PC-9 (cell line): ENCODE data around the gene TSPAN17. TPM values are rescaled to one million over a fixed set of nuclear protein-coding genes. Genes with fewer than 3 reads are reported as not detected.

ENCODE experiments used
- BruUV-seq: library from RNA; stranded (reverse); fragments of 400-500 nt; replicated peaks from 2 replicates; lab custom pipeline; 2021; lab: Mats Ljungman, UMichigan
- CTCF ChIA-PET: fragments of 300-600 bp; sonication (Branson Sonifier 250); formaldehyde crosslinking; loops from one replicate; lab custom pipeline; 2022; ENCODE audit warnings: antibody characterized with exemption; lab: Charles Lee
- POLR2A ChIA-PET: fragments of 300-600 bp; sonication (Branson Sonifier 250); formaldehyde crosslinking; loops from one replicate; lab custom pipeline; 2022; ENCODE audit warnings: antibody characterized with exemption; ENCODE audit not compliant: unreplicated experiment; lab: Charles Lee
- DNase-seq, 2 experiments: peaks; one replicate each; pipeline versions ENCODE4 v3.0.0 to v3.0.0-alpha.2; 2015 to 2022; ENCODE audit warnings: mixed read lengths in 1 of 2
- H2AFZ ChIP-seq: fragments of 200-600 bp; sonication (generic); 2 replicates; pipeline ENCODE4 v1.8.1; 2017; ENCODE audit warnings: antibody characterized with exemption
- H3F3A ChIP-seq: fragments of 200-600 bp; sonication (generic); 2 replicates; pipeline ENCODE4 v1.8.1; 2017; ENCODE audit warnings: antibody characterized with exemption, mild to moderate bottlenecking, low read depth; ENCODE audit not compliant: insufficient read depth
- H3K27ac ChIP-seq: fragments of 200-600 bp; sonication (generic); 2 replicates; pipeline ENCODE4 v1.6.1; 2016; ENCODE audit warnings: mixed run types
- H3K27me3 ChIP-seq: fragments of 200-600 bp; sonication (generic); 2 replicates; pipeline ENCODE4 v1.6.1; 2016; ENCODE audit warnings: low read depth, mixed run types; ENCODE audit not compliant: insufficient read depth
- H3K36me3 ChIP-seq: fragments of 200-600 bp; sonication (generic); 2 replicates; pipeline ENCODE4 v1.6.1; 2016; ENCODE audit warnings: low read depth, mixed run types
- H3K4me1 ChIP-seq: fragments of 200-600 bp; sonication (generic); replicated peaks from 2 replicates; pipeline ENCODE4 v1.6.1; 2016; ENCODE audit warnings: mixed run types; ENCODE audit not compliant: insufficient read depth
- H3K4me2 ChIP-seq: fragments of 200-600 bp; sonication (generic); 2 replicates; pipeline ENCODE4 v1.6.1; 2017; ENCODE audit warnings: mixed run types
- H3K4me3 ChIP-seq: fragments of 200-600 bp; sonication (generic); 2 replicates; pipeline ENCODE4 v1.6.1; 2016; ENCODE audit warnings: mixed run types
- H3K79me2 ChIP-seq: fragments of 200-600 bp; sonication (generic); 2 replicates; pipeline ENCODE4 v1.6.1; 2017; ENCODE audit warnings: low read depth, mixed run types
- H3K9me2 ChIP-seq: fragments of 200-600 bp; sonication (generic); 2 replicates; pipeline ENCODE4 v1.8.1; 2017; ENCODE audit warnings: mild to moderate bottlenecking; ENCODE audit not compliant: insufficient read depth
- H3K9me3 ChIP-seq: fragments of 200-600 bp; sonication (generic); 2 replicates; pipeline ENCODE4 v1.8.1; 2016; ENCODE audit warnings: low read depth; ENCODE audit not compliant: insufficient read depth
- H4K20me1 ChIP-seq: fragments of 200-600 bp; sonication (generic); 2 replicates; pipeline ENCODE4 v1.8.1; 2017; ENCODE audit not compliant: insufficient read depth
- CTCF ChIP-seq: fragments of 200-600 bp; sonication (generic); conservative IDR thresholded peaks from 2 replicates; pipeline ENCODE4 v1.6.1; 2017; ENCODE audit warnings: mixed run types, antibody characterized with exemption, mild to moderate bottlenecking, moderate library complexity
- EZH2 ChIP-seq: fragments of 200-600 bp; sonication (generic); IDR thresholded peaks from 2 replicates; pipeline ENCODE4 v1.8.0; 2017; ENCODE audit warnings: antibody characterized with exemption, low read depth
- intact Hi-C: fragments of 100-400 bp; cut with micrococcal nuclease; formaldehyde crosslinking; loops from one replicate; pipeline ENCODE4 v1.10.0; 2022; ENCODE audit not compliant: unreplicated experiment
- total RNA-seq: library from RNA; stranded (reverse); gene quantifications from 2 replicates; pipeline ENCODE4 v1.2.3, GENCODE V29; 2021

The TSPAN17 gene
- total RNA-seq, 1 experiment from 2014 or later: 81.1 TPM

- H2AFZ ChIP-seq: no peak overlapping the region
- no peaks in the 10 kb centered on the region for H4K20me1 ChIP-seq
- no peaks in the 10 kb centered on the region for H3K36me3 ChIP-seq
- no TSS peak for BruUV-seq
- no peak overlapping the region for H3K27ac ChIP-seq
- intact Hi-C loops: no loop called here
- no peaks in the 10 kb centered on the region for H3K79me2 ChIP-seq
- H3K4me3 ChIP-seq: no peak overlapping the region
- ChIA-PET POLR2A (no interaction called here), CTCF (no interaction called here)
- H3K4me1 ChIP-seq: no peaks in the 10 kb centered on the region
- no peak for TF ChIP-seq EZH2
- no peak for TF ChIP-seq CTCF
- H3F3A ChIP-seq: 0 out of 2 replicates have a peak, but pooled peaks cover 3% of the 10 kb centered on the region
- H3K9me3 ChIP-seq: no peaks in the 10 kb centered on the region
- H3K27me3 ChIP-seq: peaks cover 33% of the 10 kb centered on the region
- H3K9me2 ChIP-seq: no peaks in the 10 kb centered on the region
- no peak for DNase-seq
- H3K4me2 ChIP-seq: no peak overlapping the region
Measured at GRCh38 chr5:176629317-176629852, 17.9 kb upstream of the TSPAN17 start.

GRCh38 chr5:176629853-176630680 is 17.2 kb upstream of the TSPAN17 start, which contains the start of the genes EIF4E1B and SNCB:
EIF4E1B (plus strand) TSS chr5:176630675; CDS start chr5:176642788, 12,113 bp downstream.
SNCB (minus strand) TSS chr5:176630534; CDS start chr5:176629654, 880 bp downstream.
- H2AFZ ChIP-seq: no peak within 1 kb of the TSS
- H3K4me3 ChIP-seq: peak within 1 kb of the TSS; percentile 40; the same call in 1 of the 2 replicates
- peaks cover 38% of the 10 kb centered on the region for H3K27me3 ChIP-seq
- peak in 1 of 2 experiments; percentile 39 for DNase-seq
- BruUV-seq: no TSS peak
- no peaks in the 10 kb centered on the region for H3K4me1 ChIP-seq
- H3K27ac ChIP-seq: no peak within 1 kb of the TSS
- TF ChIP-seq EZH2 (no peak), CTCF (no peak)
- CTCF ChIA-PET: interaction anchor here (0.6 kb wide), 1 partner anchor 44 kb away, joined by 3 read pairs; no protein-coding TSS in a partner anchor
- H3K9me2 ChIP-seq: no peaks in the 10 kb centered on the region
- H3F3A ChIP-seq: 0 out of 2 replicates have a peak, but pooled peaks cover 3% of the 10 kb centered on the region
- intact Hi-C loops: no loop called here
- H3K36me3 ChIP-seq: no peaks in the 10 kb centered on the region
- H3K79me2 ChIP-seq: no peaks in the 10 kb centered on the region
- POLR2A ChIA-PET: no interaction called here
- H3K4me2 ChIP-seq: peak within 1 kb of the TSS; percentile 67
- H3K9me3 ChIP-seq: no peaks in the 10 kb centered on the region
- H4K20me1 ChIP-seq: no peaks in the 10 kb centered on the region

- Histone ChIP-seq H3K9me2 (no peaks in the 10 kb centered on the region), H3K4me3 (peak overlapping the region; percentile 40; the same call in 1 of the 2 replicates), H3K9me3 (no peaks in the 10 kb centered on the region), H3K79me2 (no peaks in the 10 kb centered on the region), H4K20me1 (no peaks in the 10 kb centered on the region), H3F3A (0 out of 2 replicates have a peak, but pooled peaks cover 3% of the 10 kb centered on the region), H3K4me1 (no peaks in the 10 kb centered on the region), H3K27ac (no peak overlapping the region), H3K4me2 (peak overlapping the region; percentile 67), H2AFZ (no peak overlapping the region), H3K36me3 (no peaks in the 10 kb centered on the region), H3K27me3 (peaks cover 44% of the 10 kb centered on the region)
- POLR2A ChIA-PET: no interaction called here
- intact Hi-C loops: no loop called here
- no peak for TF ChIP-seq EZH2
- no peak for TF ChIP-seq CTCF
- no peak for DNase-seq
- BruUV-seq: no TSS peak
- CTCF ChIA-PET: no interaction called here
Measured at GRCh38 chr5:176630681-176631222, 16.5 kb upstream of the TSPAN17 start.
